Measurements from ENCODE around the gene MAP3K5.

MAP3K5 gene

GRCh38 chr6:136532030-136532429, 260.2 kb downstream of the MAP3K5 start:
- no peak for DNase-seq

- no peak for DNase-seq
These were observed 262.6 kb downstream of the MAP3K5 start for GRCh38 chr6:136529710-136530109.

GRCh38 chr6:136528477-136528876, 263.8 kb downstream of the MAP3K5 start:
- DNase-seq: no peak

GRCh38 chr6:136527831-136528230, 264.4 kb downstream of the MAP3K5 start:
- DNase-seq: peak; percentile 9

- DNase-seq: no peak
These were observed 265.3 kb downstream of the MAP3K5 start for GRCh38 chr6:136526937-136527336.

- DNase-seq: peak; percentile 63
These were observed 265.9 kb downstream of the MAP3K5 start for GRCh38 chr6:136526196-136526930.

GRCh38 chr6:136525586-136526195, 266.6 kb downstream of the MAP3K5 start:
- DNase-seq: peak; percentile 58

- no peak for DNase-seq
These were observed 267.3 kb downstream of the MAP3K5 start for GRCh38 chr6:136524936-136525413.

GRCh38 chr6:136524339-136524935, 267.8 kb downstream of the MAP3K5 start:
- no peak for DNase-seq

- DNase-seq: no peak
These were observed 269.1 kb downstream of the MAP3K5 start for GRCh38 chr6:136523196-136523595.

GRCh38 chr6:136522636-136523035, 269.6 kb downstream of the MAP3K5 start:
- DNase-seq: no peak

- DNase-seq: no peak
These were observed 270.4 kb downstream of the MAP3K5 start for GRCh38 chr6:136521911-136522310.

- DNase-seq: no peak
These were observed 270.9 kb downstream of the MAP3K5 start for GRCh38 chr6:136521427-136521826.

- DNase-seq: no peak
These were observed 271.8 kb downstream of the MAP3K5 start for GRCh38 chr6:136520517-136520916.

GRCh38 chr6:136517582-136517981, 274.7 kb downstream of the MAP3K5 start:
- no peak for DNase-seq

- DNase-seq: no peak
These were observed 275.3 kb downstream of the MAP3K5 start for GRCh38 chr6:136517002-136517401.

GRCh38 chr6:136514591-136514990, 277.7 kb downstream of the MAP3K5 start:
- no peak for DNase-seq

- DNase-seq: no peak
These were observed 280.4 kb downstream of the MAP3K5 start for GRCh38 chr6:136511926-136512325.

GRCh38 chr6:136511397-136511796, 280.9 kb downstream of the MAP3K5 start:
- no peak for DNase-seq

- DNase-seq: no peak
These were observed 281.5 kb downstream of the MAP3K5 start for GRCh38 chr6:136510782-136511181.

GRCh38 chr6:136510299-136510698, 282.0 kb downstream of the MAP3K5 start:
- no peak for DNase-seq

GRCh38 chr6:136508725-136509392, 283.4 kb downstream of the MAP3K5 start:
- peak; percentile 4 for DNase-seq

Data from fibroblast of skin of right biceps (primary cell).